Suprapubic skin (tissue), 4 donors: Measurements from ENCODE around the gene FBXO3. TPM values are rescaled to one million over a fixed set of nuclear protein-coding genes. Genes with fewer than 3 reads are reported as not detected.

Experiments used
- DNase-seq, 2 donors: peaks; one replicate each; pipeline ENCODE4 v3.0.0-alpha.2; 2019; ENCODE audit warnings: low spot score in 2 of 2
- H3K27ac ChIP-seq: fragments of 200-600 bp; sonication (generic); one replicate; pipeline ENCODE4 v1.5.1; 2019
- H3K27me3 ChIP-seq: fragments of 200-600 bp; sonication (generic); one replicate; pipeline ENCODE4 v1.5.1; 2019
- H3K36me3 ChIP-seq: fragments of 200-600 bp; sonication (generic); one replicate; pipeline ENCODE4 v1.5.1; 2019
- H3K4me1 ChIP-seq: fragments of 200-600 bp; sonication (generic); one replicate; pipeline ENCODE4 v1.5.1; 2019
- H3K4me3 ChIP-seq: fragments of 200-600 bp; sonication (generic); one replicate; pipeline ENCODE4 v1.5.1; 2019; ENCODE audit warnings: mild to moderate bottlenecking
- H3K9me3 ChIP-seq: fragments of 200-600 bp; sonication (generic); one replicate; pipeline ENCODE4 v1.5.1; 2019
- EP300 ChIP-seq: sonication (generic); formaldehyde crosslinking; IDR thresholded peaks from one replicate; pipeline ENCODE4 v1.6.1; 2017; ENCODE audit warnings: antibody characterized with exemption
- POLR2A ChIP-seq, 2 donors: fragments of 450-650 bp; IDR thresholded peaks; one replicate each; pipeline ENCODE4 v1.6.1; 2017; ENCODE audit warnings: antibody characterized with exemption in 2 of 2, mild to moderate bottlenecking in 2 of 2, moderate library complexity in 2 of 2
- POLR2AphosphoS5 ChIP-seq, 3 donors: sonication (generic); formaldehyde crosslinking; IDR thresholded peaks; one replicate each; pipeline ENCODE4 v1.6.1; 2017; ENCODE audit warnings: antibody characterized with exemption in 3 of 3
- WGBS: methylation state at CpG from one replicate; pipeline ENCODE4 v1.1.5; 2018; 5-methylcytosine and 5-hydroxymethylcytosine counted together
- total RNA-seq, 4 donors: library from RNA; depleted of rRNA; stranded (reverse); fragments of >200 nt; gene quantifications; one replicate each; pipeline ENCODE4 v1.1.0, GENCODE V29; 2016
- TF ChIP-seq, protein P1 (sequence below), 2 donors: fragments of 200-600 bp in 1 of 2; fragments of 450-650 bp in 1 of 2; sonication (generic) in 1 of 2; IDR thresholded peaks; one replicate each; pipeline ENCODE4 v1.5.1; 2016 to 2019; ENCODE audit warnings: antibody characterized with exemption in 2 of 2, mild to moderate bottlenecking in 1 of 2, moderate library complexity in 1 of 2

Gene FBXO3
- total RNA-seq, 4 donors from 2014 or later, result 35.4 to 47.5 (median 44.3) TPM

DNA sequence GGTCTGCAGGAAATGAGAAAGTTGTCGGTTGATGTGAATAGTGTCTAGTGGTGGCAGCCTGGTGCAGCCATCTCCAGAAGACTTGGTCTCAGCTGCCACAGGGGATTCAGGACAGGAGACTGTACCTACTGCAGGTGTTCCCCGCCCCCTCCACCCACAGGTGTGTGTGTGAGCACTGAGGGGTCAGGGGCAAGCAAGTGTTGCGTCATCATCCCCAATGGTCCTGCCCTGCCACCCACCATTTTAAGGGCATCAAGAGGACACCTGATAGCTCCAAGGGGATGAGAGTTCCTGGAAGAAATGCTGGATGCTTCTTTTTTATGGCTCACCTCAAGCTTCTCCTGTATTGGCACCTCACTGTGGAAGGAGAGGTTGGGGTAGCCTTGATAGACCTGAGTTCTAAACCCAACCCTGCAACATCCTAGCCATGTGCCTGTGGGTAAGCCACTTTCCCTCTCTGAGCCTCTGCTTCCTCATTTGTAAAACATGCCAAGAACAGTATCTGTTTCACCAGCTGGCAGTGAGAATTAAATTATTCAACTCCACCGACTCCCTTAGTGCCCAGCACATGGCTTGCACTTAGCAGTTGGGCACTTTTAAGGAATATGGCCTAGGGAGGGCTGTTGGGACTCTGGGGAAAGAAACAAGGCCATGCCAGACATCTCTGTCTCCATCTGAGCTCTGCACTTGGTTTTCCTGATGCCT is 79.8 kb downstream of the FBXO3 start:
- TF ChIP-seq, protein P1, sequence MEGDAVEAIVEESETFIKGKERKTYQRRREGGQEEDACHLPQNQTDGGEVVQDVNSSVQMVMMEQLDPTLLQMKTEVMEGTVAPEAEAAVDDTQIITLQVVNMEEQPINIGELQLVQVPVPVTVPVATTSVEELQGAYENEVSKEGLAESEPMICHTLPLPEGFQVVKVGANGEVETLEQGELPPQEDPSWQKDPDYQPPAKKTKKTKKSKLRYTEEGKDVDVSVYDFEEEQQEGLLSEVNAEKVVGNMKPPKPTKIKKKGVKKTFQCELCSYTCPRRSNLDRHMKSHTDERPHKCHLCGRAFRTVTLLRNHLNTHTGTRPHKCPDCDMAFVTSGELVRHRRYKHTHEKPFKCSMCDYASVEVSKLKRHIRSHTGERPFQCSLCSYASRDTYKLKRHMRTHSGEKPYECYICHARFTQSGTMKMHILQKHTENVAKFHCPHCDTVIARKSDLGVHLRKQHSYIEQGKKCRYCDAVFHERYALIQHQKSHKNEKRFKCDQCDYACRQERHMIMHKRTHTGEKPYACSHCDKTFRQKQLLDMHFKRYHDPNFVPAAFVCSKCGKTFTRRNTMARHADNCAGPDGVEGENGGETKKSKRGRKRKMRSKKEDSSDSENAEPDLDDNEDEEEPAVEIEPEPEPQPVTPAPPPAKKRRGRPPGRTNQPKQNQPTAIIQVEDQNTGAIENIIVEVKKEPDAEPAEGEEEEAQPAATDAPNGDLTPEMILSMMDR (IDR thresholded peaks at IDR 0.05), result no peak
- no peak for TF ChIP-seq POLR2A (IDR thresholded peaks at IDR 0.05)
- TF ChIP-seq POLR2AphosphoS5 (IDR thresholded peaks at IDR 0.05), result no peak
- TF ChIP-seq EP300, result no peak
- DNase-seq, result no peak
- H3K9me3 ChIP-seq, result no peaks in the 10 kb centered on the region
- no peaks in the 10 kb centered on the region for H3K27me3 ChIP-seq
- H3K27ac ChIP-seq, result peak overlapping the region; percentile 69
- H3K4me1 ChIP-seq, result peaks cover 75% of the 10 kb centered on the region
- H3K4me3 ChIP-seq, result no peak overlapping the region
- no peaks in the 10 kb centered on the region for H3K36me3 ChIP-seq
- WGBS, result 68% methylated on average over 2 of the region's 4 CpGs

DNA sequence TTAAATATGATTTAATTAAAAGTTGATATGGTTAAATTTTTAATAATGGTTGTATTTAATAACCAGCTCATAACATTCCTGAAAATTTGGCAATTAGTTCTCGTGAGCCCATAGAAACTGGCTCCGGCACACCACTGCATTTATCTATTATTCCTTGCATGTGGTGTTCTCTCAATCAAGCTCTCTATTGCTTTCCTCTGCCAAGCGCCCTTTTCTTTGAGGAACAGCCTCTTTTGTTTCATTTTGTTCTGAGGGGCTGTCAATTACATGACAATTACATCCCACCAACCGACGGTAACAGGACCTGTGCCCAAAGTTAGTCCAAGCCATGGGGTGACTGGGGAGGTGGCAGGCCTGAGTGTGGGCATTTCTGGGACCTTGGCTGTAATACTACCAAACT is 81.8 kb downstream of the FBXO3 start:
- no peaks in the 10 kb centered on the region for H3K9me3 ChIP-seq
- TF ChIP-seq POLR2AphosphoS5 (IDR thresholded peaks at IDR 0.05), result no peak
- TF ChIP-seq, protein P1 (IDR thresholded peaks at IDR 0.05), result no peak
- no peak for TF ChIP-seq EP300
- TF ChIP-seq POLR2A (IDR thresholded peaks at IDR 0.05), result no peak
- no peaks in the 10 kb centered on the region for H3K36me3 ChIP-seq
- no peak overlapping the region for H3K4me3 ChIP-seq
- peaks cover 80% of the 10 kb centered on the region for H3K4me1 ChIP-seq
- WGBS, result 56% methylated on average over 5 of the region's 5 CpGs
- no peak for DNase-seq
- peak overlapping the region; percentile 91 for H3K27ac ChIP-seq
- no peaks in the 10 kb centered on the region for H3K27me3 ChIP-seq

DNA sequence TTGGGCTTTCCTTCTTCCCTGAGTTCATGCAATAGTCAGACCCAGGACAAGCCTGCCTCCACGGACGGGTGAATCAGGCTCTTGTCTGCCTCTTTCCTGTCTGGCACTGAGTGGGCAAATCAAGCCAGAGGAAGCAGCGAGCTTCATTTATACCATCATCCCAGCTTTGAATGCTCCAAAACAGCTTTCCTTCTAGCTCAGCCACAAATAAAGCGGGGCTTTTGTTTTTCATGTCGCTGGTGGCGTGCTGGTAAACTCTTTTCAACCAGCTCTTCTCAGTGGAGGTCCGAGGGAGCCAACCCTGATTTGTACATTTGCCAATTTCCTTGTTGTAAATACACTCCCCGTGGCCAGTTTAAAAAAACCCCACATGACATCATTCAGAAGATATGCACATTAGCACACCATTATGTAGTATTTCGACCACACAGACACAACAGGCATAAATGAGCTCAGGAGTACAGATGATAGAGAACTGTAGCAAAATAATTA is 82.3 kb downstream of the FBXO3 start:
- no peak overlapping the region for H3K4me3 ChIP-seq
- no peaks in the 10 kb centered on the region for H3K27me3 ChIP-seq
- no peaks in the 10 kb centered on the region for H3K9me3 ChIP-seq
- H3K36me3 ChIP-seq, result no peaks in the 10 kb centered on the region
- WGBS, result 20% methylated on average over 9 of the region's 9 CpGs
- peak overlapping the region; percentile 91 for H3K27ac ChIP-seq
- DNase-seq, result peak in 1 of 2 donors; percentile 87
- TF ChIP-seq EP300 (no peak), POLR2A (IDR thresholded peaks at IDR 0.05) (no peak), POLR2AphosphoS5 (IDR thresholded peaks at IDR 0.05) (peak in 1 of 3 donors; percentile 44)
- TF ChIP-seq, protein P1 (IDR thresholded peaks at IDR 0.05), result no peak
- H3K4me1 ChIP-seq, result peaks cover 75% of the 10 kb centered on the region

DNA sequence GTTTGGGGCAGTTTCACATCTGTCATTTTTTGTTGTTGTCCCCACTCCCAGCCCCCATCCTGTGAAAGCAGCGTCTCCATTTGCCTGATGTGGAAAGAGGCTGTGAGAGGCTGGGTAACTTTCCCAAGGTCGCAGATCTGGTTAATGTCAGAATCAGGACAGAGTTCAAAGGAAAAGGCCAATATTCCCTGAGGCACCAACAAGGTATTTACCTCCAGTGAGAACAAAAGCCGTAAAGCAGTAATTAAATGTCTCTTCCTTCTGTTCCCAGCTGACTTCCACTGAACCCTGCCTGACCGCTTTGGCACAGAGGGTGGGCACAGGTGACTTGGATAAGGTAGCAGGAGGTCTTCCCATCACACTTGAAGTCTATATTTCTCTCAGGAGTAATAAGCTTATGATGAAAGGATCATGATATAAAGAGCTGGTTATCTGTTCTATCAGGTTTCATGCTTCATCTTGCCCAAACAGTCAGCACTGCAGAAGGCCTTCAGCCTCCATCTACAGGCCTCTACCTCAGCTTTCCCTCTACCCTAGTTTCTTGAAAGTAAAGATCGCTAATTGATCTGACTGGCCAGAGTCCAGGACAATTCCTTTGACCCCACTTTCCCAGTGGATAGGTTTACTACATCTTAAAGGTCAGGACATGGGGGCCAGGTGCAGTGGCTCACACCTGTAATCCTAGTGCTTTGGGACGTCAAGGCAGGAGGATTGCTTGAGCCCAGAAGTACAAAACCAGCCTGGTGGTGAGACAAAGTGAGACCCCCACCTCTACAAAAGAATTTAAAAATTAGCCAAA is 83.1 kb downstream of the FBXO3 start:
- Histone ChIP-seq H3K4me3 (no peak overlapping the region), H3K27me3 (no peaks in the 10 kb centered on the region), H3K4me1 (peaks cover 67% of the 10 kb centered on the region), H3K36me3 (no peaks in the 10 kb centered on the region), H3K27ac (peak overlapping the region; percentile 91), H3K9me3 (no peaks in the 10 kb centered on the region)
- 53% methylated on average over 6 of the region's 6 CpGs for WGBS
- no peak for DNase-seq
- TF ChIP-seq POLR2AphosphoS5 (IDR thresholded peaks at IDR 0.05) (peak in 2 of 3 donors; percentile 9 to 17), EP300 (no peak)
- TF ChIP-seq, protein P1 (IDR thresholded peaks at IDR 0.05), result no peak

Other genes starting within 250 kb of the FBXO3 start
- gene C11orf91, start 73.7 kb downstream of the FBXO3 start, total RNA-seq, result not detected
- 100 to 1,000 TPM; 309 to 520 (median 422) TPM for gene CD59, start 38.1 kb downstream of the FBXO3 start, total RNA-seq
- 10 to 100 TPM in 1 of 4 donors, 1 to 10 TPM in 3; 2.1 to 11.1 (median 7.0) TPM for gene LMO2, start 117.6 kb upstream of the FBXO3 start, total RNA-seq